GM12875 (cell line): Measurements from ENCODE around the gene WDR41.

Experiments used
- H3K4me3 ChIP-seq: one replicate; pipeline ENCODE4 v1.5.1; 2011; ENCODE audit warnings: low read depth, low read length, control low read depth
- TF ChIP-seq, protein P1 (sequence below): IDR thresholded peaks from 2 replicates; pipeline ENCODE4 v1.5.1; 2011; ENCODE audit warnings: low read depth, mild to moderate bottlenecking, control low read depth, inconsistent platforms, low read length, moderate library complexity, borderline replicate concordance; ENCODE audit not compliant: insufficient read depth

The WDR41 gene

DNA sequence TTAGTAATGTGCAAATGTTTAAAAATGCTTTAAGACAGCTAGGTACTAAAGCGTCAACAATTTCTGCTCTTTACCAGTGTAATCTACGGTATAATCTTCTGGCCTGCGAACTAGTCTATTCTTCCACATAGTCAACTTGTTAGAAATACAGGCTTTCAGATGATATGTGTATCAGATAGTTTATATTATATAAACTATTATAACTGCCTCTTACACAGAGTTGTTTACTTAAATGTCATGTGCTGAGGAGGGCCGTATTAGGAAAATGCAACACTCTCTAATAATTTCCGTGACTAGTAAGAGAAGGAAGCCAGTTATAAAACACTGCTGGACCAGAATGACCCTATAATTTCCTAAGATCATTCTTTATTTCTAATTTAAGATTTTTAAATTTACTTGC, 63.6 kb downstream of the WDR41 start:
- H3K4me3 ChIP-seq, result no peak overlapping the region
- TF ChIP-seq, protein P1, sequence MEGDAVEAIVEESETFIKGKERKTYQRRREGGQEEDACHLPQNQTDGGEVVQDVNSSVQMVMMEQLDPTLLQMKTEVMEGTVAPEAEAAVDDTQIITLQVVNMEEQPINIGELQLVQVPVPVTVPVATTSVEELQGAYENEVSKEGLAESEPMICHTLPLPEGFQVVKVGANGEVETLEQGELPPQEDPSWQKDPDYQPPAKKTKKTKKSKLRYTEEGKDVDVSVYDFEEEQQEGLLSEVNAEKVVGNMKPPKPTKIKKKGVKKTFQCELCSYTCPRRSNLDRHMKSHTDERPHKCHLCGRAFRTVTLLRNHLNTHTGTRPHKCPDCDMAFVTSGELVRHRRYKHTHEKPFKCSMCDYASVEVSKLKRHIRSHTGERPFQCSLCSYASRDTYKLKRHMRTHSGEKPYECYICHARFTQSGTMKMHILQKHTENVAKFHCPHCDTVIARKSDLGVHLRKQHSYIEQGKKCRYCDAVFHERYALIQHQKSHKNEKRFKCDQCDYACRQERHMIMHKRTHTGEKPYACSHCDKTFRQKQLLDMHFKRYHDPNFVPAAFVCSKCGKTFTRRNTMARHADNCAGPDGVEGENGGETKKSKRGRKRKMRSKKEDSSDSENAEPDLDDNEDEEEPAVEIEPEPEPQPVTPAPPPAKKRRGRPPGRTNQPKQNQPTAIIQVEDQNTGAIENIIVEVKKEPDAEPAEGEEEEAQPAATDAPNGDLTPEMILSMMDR, result no peak

DNA sequence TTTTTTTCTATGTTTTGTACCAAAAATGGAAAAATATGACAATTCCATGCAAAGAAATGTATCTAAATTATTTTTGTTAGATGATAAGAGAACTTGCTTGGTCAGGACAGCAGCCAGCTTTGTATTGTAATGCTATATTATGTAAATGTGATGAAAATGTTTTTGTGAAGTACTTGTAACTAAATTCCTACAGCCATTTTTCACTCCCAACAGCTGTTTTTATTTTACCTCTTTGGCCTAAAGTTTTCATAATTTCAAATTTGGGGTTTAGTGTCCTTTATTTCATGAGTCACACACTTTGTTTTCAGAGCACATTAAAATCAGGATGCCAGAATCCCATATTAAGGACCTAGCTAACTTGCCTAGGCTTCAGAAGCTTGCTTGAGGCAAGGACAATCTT, 64.1 kb downstream of the WDR41 start:
- TF ChIP-seq, protein P1, result no peak
- no peak overlapping the region for H3K4me3 ChIP-seq

DNA sequence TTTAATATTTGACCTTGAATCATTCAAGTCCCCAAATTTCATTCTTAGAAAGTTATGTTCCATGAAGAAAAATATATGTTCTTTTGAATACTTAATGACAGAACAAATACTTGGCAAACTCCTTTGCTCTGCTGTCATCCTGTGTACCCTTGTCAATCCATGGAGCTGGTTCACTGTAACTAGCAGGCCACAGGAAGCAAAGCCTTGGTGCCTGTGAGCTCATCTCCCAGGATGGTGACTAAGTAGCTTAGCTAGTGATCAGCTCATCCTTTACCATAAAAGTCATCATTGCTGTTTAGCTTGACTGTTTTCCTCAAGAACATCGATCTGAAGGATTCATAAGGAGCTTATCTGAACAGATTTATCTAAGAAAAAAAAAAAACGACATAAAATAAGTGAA, 65.4 kb downstream of the WDR41 start:
- TF ChIP-seq, protein P1, result no peak
- no peak overlapping the region for H3K4me3 ChIP-seq

DNA sequence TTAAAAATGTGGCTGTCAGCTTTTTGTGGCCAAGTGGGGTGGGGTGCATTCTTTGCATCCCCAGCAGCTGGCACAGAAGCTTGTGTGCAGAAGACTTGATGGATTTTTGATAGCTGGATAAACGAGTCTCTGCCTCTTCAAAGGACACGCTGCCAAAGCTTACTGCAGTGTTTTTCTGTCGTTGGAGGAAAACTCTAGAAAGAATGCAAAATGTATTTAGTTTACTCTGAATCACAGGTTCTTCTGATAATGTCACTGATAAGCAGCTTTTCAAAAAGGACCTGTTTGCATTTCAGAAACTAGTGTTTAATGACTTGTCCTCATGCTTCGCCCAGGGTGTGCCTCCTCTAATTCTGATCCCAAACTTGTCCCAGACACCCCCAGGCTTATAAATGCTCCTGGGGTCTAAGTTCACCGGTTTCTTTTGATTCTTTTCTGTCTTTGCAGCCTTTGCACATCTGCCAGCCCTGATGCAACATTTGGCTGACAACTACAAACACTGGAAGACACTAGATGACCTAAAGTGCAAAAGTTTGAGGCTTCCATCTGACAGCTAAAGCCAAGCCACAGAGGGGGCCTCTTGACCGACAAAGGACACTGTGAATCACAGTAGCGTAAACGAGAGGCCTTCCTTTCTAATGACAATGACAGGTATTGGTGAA, 66.0 kb downstream of the WDR41 start:
- no peak overlapping the region for H3K4me3 ChIP-seq
- TF ChIP-seq, protein P1, result no peak

DNA sequence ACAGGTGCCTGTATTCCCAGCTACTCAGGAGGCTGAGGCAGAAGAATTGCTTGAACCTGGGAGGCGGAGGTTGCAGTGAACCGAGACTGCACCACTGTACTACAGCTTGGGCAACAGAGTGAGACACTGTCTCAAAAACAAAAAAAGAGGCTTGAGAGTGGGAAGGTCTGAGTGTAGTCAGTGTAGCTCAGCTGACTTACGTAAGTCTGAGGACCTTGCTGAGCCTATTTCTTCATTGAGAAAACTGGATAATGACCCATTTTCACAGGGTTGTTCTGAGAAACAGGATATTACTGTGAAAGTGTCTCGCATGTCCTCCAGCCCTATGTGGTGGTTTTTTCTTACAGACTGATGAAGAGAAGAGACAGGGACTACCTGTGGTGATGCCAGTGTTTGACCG, 66.7 kb downstream of the WDR41 start:
- no peak overlapping the region for H3K4me3 ChIP-seq
- TF ChIP-seq, protein P1, result no peak

DNA sequence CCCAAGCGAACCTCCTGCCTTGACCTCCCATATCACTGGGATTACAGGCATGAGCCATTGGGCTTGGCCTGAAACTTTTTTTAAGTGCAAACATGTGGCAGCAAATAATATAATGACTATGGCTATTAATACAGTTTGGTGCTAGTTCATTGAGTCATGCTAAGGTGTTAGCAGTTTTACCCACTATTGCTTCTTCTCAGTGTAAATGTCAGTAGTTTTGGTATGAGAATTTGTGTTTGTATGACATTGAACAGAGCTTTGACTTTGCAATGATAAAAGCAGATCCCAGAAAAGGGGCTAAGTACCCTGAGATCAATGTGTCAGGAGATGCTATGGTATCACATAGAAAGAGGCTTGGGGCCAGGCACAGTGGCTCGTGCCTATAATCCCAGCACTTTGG, 67.2 kb downstream of the WDR41 start:
- no peak overlapping the region for H3K4me3 ChIP-seq
- TF ChIP-seq, protein P1, result no peak

DNA sequence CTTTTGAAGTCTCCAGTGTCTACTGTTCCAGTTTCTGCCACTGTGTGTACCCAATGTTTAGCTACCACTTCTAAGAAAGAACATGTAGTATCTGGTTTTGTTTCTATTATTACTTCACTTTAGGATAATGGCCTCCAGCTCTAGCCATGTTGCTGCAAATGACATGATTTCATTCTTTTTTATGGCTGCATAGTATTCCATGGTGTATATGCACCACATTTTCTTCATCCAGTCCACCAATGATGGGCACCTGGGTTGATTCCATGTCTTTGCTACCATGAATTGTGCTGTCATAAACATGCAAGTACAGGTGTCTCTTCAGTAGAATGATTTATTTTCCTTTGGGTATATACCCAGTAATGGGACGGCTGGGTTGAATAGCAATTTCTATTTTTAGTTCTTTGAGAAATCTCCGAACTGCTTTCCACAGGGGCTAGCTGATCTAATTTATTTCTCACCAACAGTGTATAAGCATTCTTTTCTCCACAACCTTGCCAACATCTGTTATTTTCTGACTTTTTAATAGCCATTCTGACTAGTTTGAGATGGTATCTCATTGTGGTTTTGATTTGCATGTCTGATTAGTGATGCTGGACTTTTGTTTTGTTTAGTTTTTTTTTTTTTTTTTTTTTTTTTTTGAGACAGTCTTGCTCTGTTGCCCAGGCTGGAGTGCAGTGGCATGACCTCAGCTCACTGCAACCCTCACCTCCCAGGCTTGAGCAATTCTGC, 68.9 kb downstream of the WDR41 start:
- TF ChIP-seq, protein P1, result no peak
- no peak overlapping the region for H3K4me3 ChIP-seq
